HL-60 (cell line): Measurements from ENCODE around the gene SMIM21.

ENCODE experiments used
- CTCF ChIP-seq: IDR thresholded peaks from one replicate; pipeline ENCODE4 v1.5.1; 2011; ENCODE audit warnings: low read length, control low read depth, inconsistent platforms; ENCODE audit not compliant: insufficient read depth
- GABPA ChIP-seq: IDR thresholded peaks from 2 replicates; pipeline ENCODE4 v1.6.1; 2012; ENCODE audit warnings: low read depth
- POLR2AphosphoS5 ChIP-seq: IDR thresholded peaks from 2 replicates; pipeline ENCODE4 v1.6.1; 2012; ENCODE audit warnings: low read depth
- TF ChIP-seq, protein P1 (sequence below): IDR thresholded peaks from 2 replicates; pipeline ENCODE4 v1.6.1; 2012; ENCODE audit warnings: low read depth; ENCODE audit not compliant: insufficient replicate concordance

DNA sequence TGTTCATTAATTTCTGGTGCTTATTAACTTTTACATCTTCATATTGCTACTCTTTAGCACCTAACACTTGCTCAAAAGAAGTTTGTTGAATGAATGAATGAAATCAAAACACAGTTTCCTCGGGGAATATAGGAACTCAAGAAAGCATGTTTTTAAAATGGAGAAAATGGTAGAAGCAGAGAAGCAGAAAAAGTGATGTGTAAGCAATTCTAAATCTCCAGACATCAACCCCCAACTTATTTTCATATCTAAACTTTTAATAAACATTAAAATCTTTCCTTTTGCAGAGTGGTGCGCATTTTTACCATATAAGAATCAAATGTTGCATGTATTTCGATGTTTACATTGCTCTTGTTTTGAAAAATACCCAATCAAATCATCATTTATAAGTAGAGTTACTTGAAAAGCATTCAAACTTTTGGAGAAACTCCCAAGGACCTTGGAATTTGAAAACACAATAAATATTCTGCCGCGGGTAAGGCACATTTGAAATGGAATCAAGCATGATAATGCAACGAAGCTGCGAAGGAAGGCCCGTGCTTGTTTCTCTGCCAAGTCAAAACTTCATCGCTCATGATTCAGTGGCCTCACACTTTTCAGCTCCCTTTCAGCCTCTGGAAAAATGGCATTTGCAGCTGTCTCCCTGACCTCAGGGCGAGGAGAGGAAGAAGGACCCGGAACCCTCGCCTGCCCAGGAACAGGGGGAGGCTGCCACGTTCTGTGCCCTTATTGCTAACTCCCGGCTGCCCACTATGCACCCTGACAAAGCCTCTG lies 26.7 kb upstream of the SMIM21 start:
- no peak for TF ChIP-seq CTCF
- no peak for TF ChIP-seq POLR2AphosphoS5
- TF ChIP-seq GABPA, result no peak
- TF ChIP-seq, protein P1, sequence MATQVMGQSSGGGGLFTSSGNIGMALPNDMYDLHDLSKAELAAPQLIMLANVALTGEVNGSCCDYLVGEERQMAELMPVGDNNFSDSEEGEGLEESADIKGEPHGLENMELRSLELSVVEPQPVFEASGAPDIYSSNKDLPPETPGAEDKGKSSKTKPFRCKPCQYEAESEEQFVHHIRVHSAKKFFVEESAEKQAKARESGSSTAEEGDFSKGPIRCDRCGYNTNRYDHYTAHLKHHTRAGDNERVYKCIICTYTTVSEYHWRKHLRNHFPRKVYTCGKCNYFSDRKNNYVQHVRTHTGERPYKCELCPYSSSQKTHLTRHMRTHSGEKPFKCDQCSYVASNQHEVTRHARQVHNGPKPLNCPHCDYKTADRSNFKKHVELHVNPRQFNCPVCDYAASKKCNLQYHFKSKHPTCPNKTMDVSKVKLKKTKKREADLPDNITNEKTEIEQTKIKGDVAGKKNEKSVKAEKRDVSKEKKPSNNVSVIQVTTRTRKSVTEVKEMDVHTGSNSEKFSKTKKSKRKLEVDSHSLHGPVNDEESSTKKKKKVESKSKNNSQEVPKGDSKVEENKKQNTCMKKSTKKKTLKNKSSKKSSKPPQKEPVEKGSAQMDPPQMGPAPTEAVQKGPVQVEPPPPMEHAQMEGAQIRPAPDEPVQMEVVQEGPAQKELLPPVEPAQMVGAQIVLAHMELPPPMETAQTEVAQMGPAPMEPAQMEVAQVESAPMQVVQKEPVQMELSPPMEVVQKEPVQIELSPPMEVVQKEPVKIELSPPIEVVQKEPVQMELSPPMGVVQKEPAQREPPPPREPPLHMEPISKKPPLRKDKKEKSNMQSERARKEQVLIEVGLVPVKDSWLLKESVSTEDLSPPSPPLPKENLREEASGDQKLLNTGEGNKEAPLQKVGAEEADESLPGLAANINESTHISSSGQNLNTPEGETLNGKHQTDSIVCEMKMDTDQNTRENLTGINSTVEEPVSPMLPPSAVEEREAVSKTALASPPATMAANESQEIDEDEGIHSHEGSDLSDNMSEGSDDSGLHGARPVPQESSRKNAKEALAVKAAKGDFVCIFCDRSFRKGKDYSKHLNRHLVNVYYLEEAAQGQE, result no peak
